Measurements from ENCODE around the gene CYB561D1. TPM values are rescaled to one million over a fixed set of nuclear protein-coding genes. Genes with fewer than 3 reads are reported as not detected.

Gene CYB561D1
- total and polyA plus RNA-seq, 9 of the 15 experiments (the other 6 are each of a cell fraction or from before 2014, with no cell fraction given) = 0.71 to 7.2 (median 3.5) TPM

GRCh38 chr1:109493805-109494539, at the start of gene CYB561D1 (continued):
- TF ChIP-seq ZNF253 (CRISPR knock-in tag; conservative IDR thresholded peaks at IDR 0.05) (no peak), TRIM28 (IDR thresholded peaks at IDR 0.05) (no peak; the same call in 1 of the 2 replicates), DLX4 (CRISPR knock-in tag; IDR thresholded peaks at IDR 0.05) (no peak), TGIF2 (CRISPR knock-in tag; IDR thresholded peaks at IDR 0.05) (no peak), ATF6 (CRISPR knock-in tag; IDR thresholded peaks at IDR 0.05) (peak; percentile 59; the same call in 1 of the 2 replicates), HDAC6 (IDR thresholded peaks at IDR 0.05; ENCODE audit: low read depth, low read length) (no peak), TFE3 (CRISPR knock-in tag; IDR thresholded peaks at IDR 0.05) (no peak), HMG20B (CRISPR knock-in tag; IDR thresholded peaks at IDR 0.05) (no peak), IRF9 (tag; IDR thresholded peaks at IDR 0.05) (no peak), ZNF146 (CRISPR knock-in tag; IDR thresholded peaks at IDR 0.05; ENCODE audit: unreplicated experiment) (no peak), PKNOX1 (IDR thresholded peaks at IDR 0.05) (peak; percentile 67; the same call in 1 of the 2 replicates), ZFP1 (CRISPR knock-in tag; IDR thresholded peaks at IDR 0.05) (no peak), RBM25 (IDR thresholded peaks at IDR 0.05; ENCODE audit: low read depth, low read length, severe bottlenecking) (peak; percentile 82), CLOCK (CRISPR knock-in tag; IDR thresholded peaks at IDR 0.05; ENCODE audit: borderline replicate concordance) (no peak), BCOR (IDR thresholded peaks at IDR 0.05) (peak; percentile 57; the same call in 1 of the 2 replicates), ZBTB5 (IDR thresholded peaks at IDR 0.05) (no peak)

All from K562 (cell line).